ENCODE results near the gene SPNS2.
A peak's percentile ranks its signal among the peaks of the same experiment; 100 is the strongest.

The SPNS2 gene

GRCh38 chr17:4498461-4499397, at the start of gene SPNS2:
Gene SPNS2 (plus strand): TSS chr17:4498881. CDS start chr17:4499048, 167 bp downstream.
- peak; percentile 81 for FAIRE-seq

GRCh38 chr17:4449736-4450135, 48.9 kb upstream of the SPNS2 start:
- no peak for DNase-seq (ENCODE audit: insufficient read length, low spot score)
- FAIRE-seq, result no peak

More at GRCh38 chr17:4498461-4499397, at the start of gene SPNS2:
- DNase-seq (ENCODE audit: insufficient read length, low spot score), result peak; percentile 86

- FAIRE-seq, result no peak
- DNase-seq (ENCODE audit: insufficient read length, low spot score), result no peak
These were observed 47.9 kb upstream of the SPNS2 start for GRCh38 chr17:4450710-4451316.

GRCh38 chr17:4453812-4454591, 44.7 kb upstream of the SPNS2 start:
- DNase-seq (ENCODE audit: insufficient read length, low spot score), result no peak
- FAIRE-seq, result no peak

GRCh38 chr17:4460661-4461060, 38.0 kb upstream of the SPNS2 start:
- no peak for FAIRE-seq

GRCh38 chr17:4463818-4464476, 34.7 kb upstream of the SPNS2 start:
- DNase-seq (ENCODE audit: insufficient read length, low spot score) (no peak), FAIRE-seq (peak; percentile 23)

More at GRCh38 chr17:4460661-4461060, 38.0 kb upstream of the SPNS2 start:
- DNase-seq (ENCODE audit: insufficient read length, low spot score), result no peak

- FAIRE-seq (no peak), DNase-seq (ENCODE audit: insufficient read length, low spot score) (no peak)
These were observed 32.9 kb upstream of the SPNS2 start for GRCh38 chr17:4465786-4466185.

- FAIRE-seq, result no peak
- DNase-seq (ENCODE audit: insufficient read length, low spot score), result no peak
These were observed 31.4 kb upstream of the SPNS2 start for GRCh38 chr17:4467287-4467686.

- FAIRE-seq (no peak), DNase-seq (ENCODE audit: insufficient read length, low spot score) (no peak)
These were observed 29.1 kb upstream of the SPNS2 start for GRCh38 chr17:4469552-4469951.

GRCh38 chr17:4472286-4472685, 26.4 kb upstream of the SPNS2 start:
- no peak for FAIRE-seq
- no peak for DNase-seq (ENCODE audit: insufficient read length, low spot score)

- no peak for DNase-seq (ENCODE audit: insufficient read length, low spot score)
- FAIRE-seq, result no peak
These were observed 24.6 kb upstream of the SPNS2 start for GRCh38 chr17:4474093-4474492.

- no peak for FAIRE-seq
These were observed 23.7 kb upstream of the SPNS2 start for GRCh38 chr17:4475001-4475400.

GRCh38 chr17:4475463-4475862, 23.2 kb upstream of the SPNS2 start:
- FAIRE-seq, result no peak
- no peak for DNase-seq (ENCODE audit: insufficient read length, low spot score)

More at GRCh38 chr17:4475001-4475400, 23.7 kb upstream of the SPNS2 start:
- DNase-seq (ENCODE audit: insufficient read length, low spot score), result no peak

- DNase-seq (ENCODE audit: insufficient read length, low spot score), result no peak
- FAIRE-seq, result no peak
These were observed 22.7 kb upstream of the SPNS2 start for GRCh38 chr17:4476017-4476416.

GRCh38 chr17:4476511-4477070, 22.1 kb upstream of the SPNS2 start:
- FAIRE-seq, result no peak
- no peak for DNase-seq (ENCODE audit: insufficient read length, low spot score)

GRCh38 chr17:4477255-4477791, 21.4 kb upstream of the SPNS2 start:
- FAIRE-seq, result no peak
- DNase-seq (ENCODE audit: insufficient read length, low spot score), result no peak

GRCh38 chr17:4478318-4478830, 20.3 kb upstream of the SPNS2 start:
- FAIRE-seq, result no peak
- DNase-seq (ENCODE audit: insufficient read length, low spot score), result no peak

GRCh38 chr17:4479340-4479981, 19.2 kb upstream of the SPNS2 start:
- DNase-seq (ENCODE audit: insufficient read length, low spot score), result no peak
- FAIRE-seq, result no peak

Measured in HTR-8/SVneo (cell line).